ENCODE data around the gene FAM53A. TPM values are rescaled to one million over a fixed set of nuclear protein-coding genes. Genes with fewer than 3 reads are reported as not detected.

Gene FAM53A
- total RNA-seq, 4 donors from 2014 or later = 0.22 to 2.5 (median 0.47) TPM

DNA sequence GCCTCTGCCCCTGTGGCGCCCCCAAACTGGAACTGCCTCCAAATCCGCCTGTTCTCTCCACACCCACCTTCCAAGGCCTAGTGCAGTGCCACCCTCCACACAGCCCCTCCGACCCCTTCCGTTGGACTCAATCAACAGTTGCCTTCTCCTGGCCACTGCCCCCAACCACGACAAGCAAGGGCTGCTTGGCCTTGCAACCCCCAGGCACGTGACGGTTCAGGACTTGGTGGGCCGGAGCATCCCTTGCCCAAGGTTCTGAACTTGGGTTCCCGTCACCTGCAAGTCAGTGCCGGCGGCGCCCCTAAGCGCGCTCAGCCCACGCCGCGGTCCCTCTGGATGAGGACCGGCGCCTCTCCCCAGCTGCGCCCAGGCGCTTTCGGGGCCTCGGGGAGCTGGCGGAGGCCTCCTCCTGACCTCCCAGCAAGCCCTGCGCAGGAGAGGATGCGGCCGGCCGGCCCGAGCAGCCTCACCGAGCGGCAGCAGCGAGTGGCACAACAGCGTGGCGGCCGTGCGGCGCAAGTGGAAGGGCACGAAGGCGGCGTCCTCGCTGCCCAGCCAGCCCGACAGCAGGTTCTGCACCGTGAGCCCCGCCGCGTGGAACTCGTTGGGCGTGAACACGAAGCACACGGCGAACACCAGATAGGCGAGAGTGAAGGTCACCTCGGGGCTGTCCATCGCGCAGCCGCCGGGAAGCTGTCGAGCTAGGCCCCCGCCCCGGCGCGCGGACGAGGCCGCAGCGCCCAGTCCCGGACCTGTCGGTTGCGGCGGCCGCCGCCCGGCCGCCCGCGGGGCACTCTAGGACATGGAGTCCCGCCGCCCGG is 36.3 kb upstream of the FAM53A start:
- H3K27ac ChIP-seq = peak overlapping the region; percentile 93 to 99 (median 94)
- H3K4me1 ChIP-seq = peaks cover 49 to 70% (median 49%) of the 10 kb centered on the region in 3 donors
- no peaks in the 10 kb centered on the region for H3K9me3 ChIP-seq
- peaks cover 8 to 33% (median 9%) of the 10 kb centered on the region in 3 donors for H3K36me3 ChIP-seq
- WGBS, 2 donors = 2 to 4% methylated on average over 7 to 9 of the region's 79 CpGs
- peak in 2 of 4 donors; percentile 6 to 49 for TF ChIP-seq POLR2A (IDR thresholded peaks at IDR 0.05)
- TF ChIP-seq, protein P1, sequence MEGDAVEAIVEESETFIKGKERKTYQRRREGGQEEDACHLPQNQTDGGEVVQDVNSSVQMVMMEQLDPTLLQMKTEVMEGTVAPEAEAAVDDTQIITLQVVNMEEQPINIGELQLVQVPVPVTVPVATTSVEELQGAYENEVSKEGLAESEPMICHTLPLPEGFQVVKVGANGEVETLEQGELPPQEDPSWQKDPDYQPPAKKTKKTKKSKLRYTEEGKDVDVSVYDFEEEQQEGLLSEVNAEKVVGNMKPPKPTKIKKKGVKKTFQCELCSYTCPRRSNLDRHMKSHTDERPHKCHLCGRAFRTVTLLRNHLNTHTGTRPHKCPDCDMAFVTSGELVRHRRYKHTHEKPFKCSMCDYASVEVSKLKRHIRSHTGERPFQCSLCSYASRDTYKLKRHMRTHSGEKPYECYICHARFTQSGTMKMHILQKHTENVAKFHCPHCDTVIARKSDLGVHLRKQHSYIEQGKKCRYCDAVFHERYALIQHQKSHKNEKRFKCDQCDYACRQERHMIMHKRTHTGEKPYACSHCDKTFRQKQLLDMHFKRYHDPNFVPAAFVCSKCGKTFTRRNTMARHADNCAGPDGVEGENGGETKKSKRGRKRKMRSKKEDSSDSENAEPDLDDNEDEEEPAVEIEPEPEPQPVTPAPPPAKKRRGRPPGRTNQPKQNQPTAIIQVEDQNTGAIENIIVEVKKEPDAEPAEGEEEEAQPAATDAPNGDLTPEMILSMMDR (IDR thresholded peaks at IDR 0.05) = no peak
- peak overlapping the region; percentile 77 to 89 (median 86) for H3K4me3 ChIP-seq
- DNase-seq = no peak
- H3K27me3 ChIP-seq = no peaks in the 10 kb centered on the region
- intact Hi-C loops (cut with DNase I) = no loop called here

DNA sequence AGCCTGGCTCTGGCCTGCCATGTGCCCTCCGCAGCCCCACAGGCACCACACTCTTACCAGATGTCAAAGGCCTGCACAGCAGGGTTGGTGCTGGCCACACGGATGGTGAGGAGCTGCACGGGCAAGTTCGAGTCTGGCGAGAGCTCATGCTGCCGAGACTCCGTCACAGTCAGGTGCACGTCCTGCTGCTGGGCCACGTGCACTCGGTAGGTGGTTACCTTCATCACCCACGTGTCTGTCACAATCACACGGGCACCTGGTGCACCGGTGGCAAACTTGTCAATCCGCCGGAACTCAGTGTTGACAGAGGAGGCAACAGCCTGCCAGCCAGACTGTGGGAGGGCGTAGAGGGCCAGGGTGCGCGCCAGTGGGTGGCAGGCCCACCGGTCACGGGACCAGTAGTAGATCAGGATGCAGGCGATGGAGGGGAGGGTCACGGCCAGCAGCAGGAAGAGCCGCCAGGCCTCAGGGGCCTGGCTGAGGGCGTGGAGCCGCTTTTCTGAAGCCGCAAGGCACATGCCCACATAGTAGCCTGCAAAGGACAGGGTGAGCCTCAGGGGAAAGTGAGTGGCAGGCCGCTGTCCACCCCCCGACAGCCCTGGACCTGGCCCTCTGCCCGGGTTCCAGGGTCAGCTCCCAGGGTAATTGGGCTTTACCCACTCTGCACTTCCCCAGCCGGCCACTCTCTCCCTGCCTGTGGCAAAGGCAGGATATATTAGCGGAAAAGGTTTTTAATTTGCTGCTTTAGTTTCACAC is 34.2 kb upstream of the FAM53A start:
- H3K4me3 ChIP-seq = no peak overlapping the region
- TF ChIP-seq POLR2A (IDR thresholded peaks at IDR 0.05) = no peak
- TF ChIP-seq, protein P1 (IDR thresholded peaks at IDR 0.05) = no peak
- peaks cover 60 to 92% (median 62%) of the 10 kb centered on the region in 3 donors for H3K4me1 ChIP-seq
- H3K9me3 ChIP-seq = no peaks in the 10 kb centered on the region
- intact Hi-C loops (cut with DNase I) = no loop called here
- WGBS, 2 donors = 48 to 72% methylated on average over 12 to 25 of the region's 31 CpGs
- peak overlapping the region in 1 of 4 donors; percentile 36 for H3K27ac ChIP-seq
- no peaks in the 10 kb centered on the region for H3K27me3 ChIP-seq
- DNase-seq = no peak
- H3K36me3 ChIP-seq = peaks cover 8 to 33% (median 9%) of the 10 kb centered on the region in 3 donors

DNA sequence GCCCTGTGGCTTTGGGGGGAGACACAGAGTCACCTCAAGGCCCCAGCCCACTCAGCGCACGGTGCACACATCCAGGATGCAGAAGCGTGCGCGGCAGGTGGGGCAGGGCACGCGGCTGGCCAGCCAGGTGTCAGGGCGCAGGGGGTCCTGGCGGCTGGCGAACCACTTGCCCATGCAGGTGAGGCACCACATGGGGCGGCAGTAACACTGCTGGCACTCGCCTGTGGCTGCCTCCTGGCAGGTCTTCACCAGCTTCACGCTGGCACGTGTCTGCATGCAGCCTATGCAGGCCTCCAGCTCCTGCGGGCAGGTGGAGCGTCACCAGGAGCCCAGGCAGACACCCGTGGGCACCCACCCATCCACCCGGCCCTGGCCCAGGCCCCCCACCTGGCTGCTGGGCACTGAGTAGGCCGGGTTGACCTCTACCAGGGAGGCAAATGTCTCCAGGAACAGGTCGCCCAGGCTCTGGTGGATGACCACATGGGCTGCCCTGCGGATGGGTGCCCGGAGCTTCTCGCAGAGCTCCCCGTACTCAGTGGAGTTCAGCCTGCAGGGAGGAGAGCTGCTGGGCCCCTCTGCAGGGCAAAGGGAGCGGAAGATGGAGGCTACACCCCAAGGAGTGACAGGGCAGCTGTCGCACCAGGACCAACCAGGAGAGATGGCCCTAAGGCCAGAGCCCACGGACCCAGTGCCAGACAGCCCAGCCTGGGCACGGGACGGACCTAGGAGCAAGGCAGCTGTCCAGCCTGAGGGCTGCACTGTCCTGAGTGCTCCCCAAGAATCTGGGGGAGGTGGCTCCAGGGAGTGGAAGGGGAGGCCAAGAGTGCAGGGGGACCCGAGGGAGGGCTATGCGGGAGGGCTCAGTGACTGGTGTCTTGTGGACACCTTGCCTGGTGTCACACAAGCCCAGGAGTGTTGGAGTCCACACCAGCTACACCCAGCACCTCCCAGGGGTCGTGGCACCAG is 33.3 kb upstream of the FAM53A start:
- H3K9me3 ChIP-seq = no peaks in the 10 kb centered on the region
- no peak for TF ChIP-seq POLR2A (IDR thresholded peaks at IDR 0.05)
- TF ChIP-seq, protein P1 (IDR thresholded peaks at IDR 0.05) = no peak
- H3K4me1 ChIP-seq = peaks cover 58 to 90% (median 58%) of the 10 kb centered on the region in 3 donors
- peaks cover 8 to 33% (median 9%) of the 10 kb centered on the region in 3 donors for H3K36me3 ChIP-seq
- intact Hi-C loops (cut with DNase I) = no loop called here
- no peaks in the 10 kb centered on the region for H3K27me3 ChIP-seq
- peak overlapping the region in 1 of 4 donors; percentile 36 for H3K27ac ChIP-seq
- no peak overlapping the region for H3K4me3 ChIP-seq
- 5 to 76% methylated on average over 4 to 8 of the region's 32 CpGs for WGBS, 2 donors
- no peak for DNase-seq

DNA sequence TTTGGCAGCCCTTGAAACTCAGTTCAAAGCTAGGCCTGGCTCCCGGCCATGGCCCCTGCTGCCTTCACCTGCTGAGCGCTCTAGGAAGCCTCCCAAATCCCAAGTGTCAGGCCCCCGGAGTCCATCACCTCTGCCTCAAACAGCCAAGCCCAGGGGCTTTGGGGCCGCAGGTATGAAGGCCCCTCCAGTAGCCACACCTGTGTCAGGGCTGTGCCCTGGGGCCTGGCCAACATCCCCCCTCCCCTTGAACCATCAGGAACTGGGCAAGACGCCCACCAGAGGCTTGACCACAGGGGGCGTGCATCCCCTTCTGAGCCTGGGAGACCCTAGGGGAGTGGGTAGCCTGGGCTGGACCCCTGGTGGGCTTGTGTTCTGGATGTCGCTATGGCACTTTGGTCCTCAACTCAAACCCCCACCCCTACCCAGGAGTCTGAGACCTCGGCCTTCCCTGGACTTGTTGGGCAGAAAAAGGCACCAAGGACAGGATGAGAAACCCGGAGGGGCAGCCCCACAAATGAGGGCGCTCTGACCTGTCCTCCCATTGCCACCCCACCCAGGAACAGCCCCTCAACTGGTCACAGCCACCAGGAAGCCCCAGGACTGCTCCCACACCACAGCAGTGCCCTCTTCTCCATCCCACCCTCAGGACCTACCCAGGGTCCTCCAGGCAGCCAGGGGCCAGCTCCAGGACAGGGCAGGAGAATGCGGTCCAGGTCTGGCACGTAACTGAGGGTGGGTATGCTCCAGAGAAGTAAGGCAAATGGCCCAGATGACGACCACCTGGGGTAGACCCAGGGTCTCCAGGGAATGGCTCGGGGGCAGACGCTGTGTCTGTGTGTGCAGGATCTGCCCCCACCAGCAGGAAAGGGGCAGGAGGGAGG is 32.2 kb upstream of the FAM53A start:
- no peak for DNase-seq
- no peak overlapping the region for H3K4me3 ChIP-seq
- no peaks in the 10 kb centered on the region for H3K27me3 ChIP-seq
- 77 to 90% methylated on average over 3 to 5 of the region's 15 CpGs for WGBS, 2 donors
- no peaks in the 10 kb centered on the region for H3K9me3 ChIP-seq
- intact Hi-C loops (cut with DNase I) = no loop called here
- peaks cover 8 to 33% (median 9%) of the 10 kb centered on the region in 3 donors for H3K36me3 ChIP-seq
- TF ChIP-seq, protein P1 (IDR thresholded peaks at IDR 0.05) = no peak
- no peak for TF ChIP-seq POLR2A (IDR thresholded peaks at IDR 0.05)
- peaks cover 47 to 82% (median 50%) of the 10 kb centered on the region in 3 donors for H3K4me1 ChIP-seq
- H3K27ac ChIP-seq = peak overlapping the region in 1 of 4 donors; percentile 100
